GM23248 (cell line): ENCODE data around the gene ACVR1. TPM values are rescaled to one million over a fixed set of nuclear protein-coding genes. Genes with fewer than 3 reads are reported as not detected.

Source experiments
- DNase-seq: peaks from one replicate; pipeline ENCODE4 v3.0.0-alpha.2; 2015
- H2AFZ ChIP-seq: fragments of 200-600 bp; sonication (generic); 2 replicates; pipeline ENCODE4 v1.6.1; 2016; ENCODE audit warnings: antibody characterized with exemption
- H3F3A ChIP-seq: fragments of 200-600 bp; sonication (generic); 2 replicates; pipeline ENCODE4 v1.6.1; 2016; ENCODE audit warnings: mild to moderate bottlenecking, antibody characterized with exemption, mixed run types; ENCODE audit not compliant: insufficient read depth
- H3K27ac ChIP-seq: fragments of 200-600 bp; sonication (generic); 2 replicates; pipeline ENCODE4 v1.5.1; 2016; ENCODE audit warnings: mild to moderate bottlenecking
- H3K27me3 ChIP-seq: fragments of 200-600 bp; sonication (generic); replicated peaks from 2 replicates; pipeline ENCODE4 v1.6.1; 2016; ENCODE audit warnings: mild to moderate bottlenecking; ENCODE audit not compliant: insufficient read depth
- H3K36me3 ChIP-seq: fragments of 200-600 bp; sonication (generic); 2 replicates; pipeline ENCODE4 v1.6.1; 2016; ENCODE audit warnings: low read depth, mild to moderate bottlenecking
- H3K4me1 ChIP-seq: fragments of 200-600 bp; sonication (generic); 2 replicates; pipeline ENCODE4 v1.6.1; 2016; ENCODE audit warnings: mild to moderate bottlenecking; ENCODE audit not compliant: insufficient read depth
- H3K4me2 ChIP-seq: fragments of 200-600 bp; sonication (generic); one replicate; pipeline ENCODE4 v1.6.1; 2016; ENCODE audit warnings: mild to moderate bottlenecking; ENCODE audit not compliant: unreplicated experiment
- H3K4me3 ChIP-seq: fragments of 200-600 bp; sonication (generic); 2 replicates; pipeline ENCODE4 v1.5.1; 2016; ENCODE audit warnings: mild to moderate bottlenecking
- H3K79me2 ChIP-seq: fragments of 200-600 bp; sonication (generic); 2 replicates; pipeline ENCODE4 v1.6.1; 2016; ENCODE audit warnings: mild to moderate bottlenecking; ENCODE audit not compliant: insufficient read depth
- H3K9ac ChIP-seq: fragments of 200-600 bp; sonication (generic); 2 replicates; pipeline ENCODE4 v1.6.1; 2016; ENCODE audit warnings: mild to moderate bottlenecking
- H3K9me2 ChIP-seq: fragments of 200-600 bp; sonication (generic); 2 replicates; pipeline ENCODE4 v1.6.1; 2016; ENCODE audit warnings: mixed run types, mild to moderate bottlenecking, moderate library complexity; ENCODE audit not compliant: insufficient read depth
- H3K9me3 ChIP-seq: fragments of 200-600 bp; sonication (generic); one replicate; pipeline ENCODE4 v1.6.1; 2017; ENCODE audit warnings: low read depth
- H4K20me1 ChIP-seq: fragments of 200-600 bp; sonication (generic); 2 replicates; pipeline ENCODE4 v1.6.0; 2016; ENCODE audit not compliant: insufficient read depth
- EZH2 ChIP-seq: fragments of 200-600 bp; sonication (generic); IDR thresholded peaks from 2 replicates; pipeline ENCODE4 v1.6.1; 2018; ENCODE audit warnings: antibody characterized with exemption, mild to moderate bottlenecking; ENCODE audit not compliant: insufficient read depth, poor library complexity, severe bottlenecking
- EZH2phosphoT487 ChIP-seq: fragments of 200-600 bp; sonication (generic); IDR thresholded peaks from 2 replicates; pipeline ENCODE4 v1.6.1; 2018; ENCODE audit warnings: antibody characterized with exemption, moderate library complexity, mild to moderate bottlenecking, low read depth; ENCODE audit not compliant: insufficient read depth
- WGBS, 2 experiments: methylation state at CpG; one replicate each; pipeline ENCODE4 v1.1.6; 2015 to 2017; ENCODE audit warnings: low lambda C conversion rate in 2 of 2, low coverage in 1 of 2; ENCODE audit errors: missing lambda C conversion rate in 2 of 2; 5-methylcytosine and 5-hydroxymethylcytosine counted together
- in situ Hi-C: fragments of 300-500 bp; cut with MboI; formaldehyde crosslinking; loops from 2 replicates; pipeline ENCODE4 v1.15.0; 2020
- polyA plus RNA-seq: library from polyadenylated mRNA; unstranded; fragments of >200 nt; fragmentation: Nextera tagmentation; extraction: Ambion mirVana; gene quantifications from 2 replicates; pipeline ENCODE4 v1.2.1, GENCODE V29; 2016
- total RNA-seq: library from RNA; depleted of rRNA; stranded (reverse); fragments of >200 nt; shearing (Covaris generic); gene quantifications from 2 replicates; pipeline ENCODE4 v1.2.3, GENCODE V29; 2014

ACVR1 gene
- total and polyA plus RNA-seq, 2 experiments from 2014 or later: 16.2 to 31.3 TPM

- no peak overlapping the region for H3K4me2 ChIP-seq
- no peaks in the 10 kb centered on the region for H3K27me3 ChIP-seq
- no peaks in the 10 kb centered on the region for H4K20me1 ChIP-seq
- no peak for DNase-seq
- peaks cover 7% of the 10 kb centered on the region; the same call in 1 of the 2 replicates for H3K79me2 ChIP-seq
- H3K9me3 ChIP-seq: no peaks in the 10 kb centered on the region
- TF ChIP-seq EZH2: no peak
- no peak for TF ChIP-seq EZH2phosphoT487
- 96 to 100% methylated on average over 6 of the region's 6 CpGs for WGBS, 2 experiments
- no peak overlapping the region for H3K9ac ChIP-seq
- H3K36me3 ChIP-seq: no peaks in the 10 kb centered on the region
- no peak overlapping the region for H3K27ac ChIP-seq
- no peak overlapping the region for H3K4me3 ChIP-seq
- H2AFZ ChIP-seq: no peak overlapping the region
- H3K9me2 ChIP-seq: no peaks in the 10 kb centered on the region; the same call in 1 of the 2 replicates
- H3F3A ChIP-seq: peaks cover 23% of the 10 kb centered on the region
- in situ Hi-C loops: no loop called here
- H3K4me1 ChIP-seq: peaks cover 34% of the 10 kb centered on the region
Observed at GRCh38 chr2:157744571-157745076, 131.5 kb downstream of the ACVR1 start.

DNA sequence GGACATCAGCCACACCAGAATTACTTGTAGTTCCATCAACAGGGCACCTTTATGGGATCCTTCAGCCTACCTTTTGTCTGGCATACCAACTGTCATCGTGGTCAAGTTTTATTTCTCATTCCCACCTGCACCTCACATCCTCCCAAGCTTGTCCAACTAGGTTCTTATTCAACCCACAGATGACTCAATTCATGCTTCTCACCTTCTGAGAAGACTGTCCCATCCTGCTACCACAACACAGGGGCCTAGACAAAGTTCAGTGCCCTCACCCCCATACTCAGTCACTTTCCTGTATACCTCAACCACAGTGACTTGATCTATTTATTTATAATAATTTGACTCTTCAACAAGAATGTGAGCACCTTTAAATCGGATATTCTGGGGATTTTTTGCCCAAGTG, 133.1 kb downstream of the ACVR1 start:
- Histone ChIP-seq H4K20me1 (0 out of 2 replicates have a peak, but pooled peaks cover 3% of the 10 kb centered on the region), H2AFZ (no peak overlapping the region), H3K4me3 (no peak overlapping the region), H3K4me1 (peaks cover 24% of the 10 kb centered on the region), H3F3A (peaks cover 10% of the 10 kb centered on the region), H3K9me2 (no peaks in the 10 kb centered on the region; the same call in 1 of the 2 replicates), H3K9ac (no peak overlapping the region), H3K27ac (no peak overlapping the region), H3K79me2 (no peaks in the 10 kb centered on the region; the same call in 1 of the 2 replicates), H3K27me3 (no peaks in the 10 kb centered on the region), H3K4me2 (no peak overlapping the region), H3K36me3 (peaks cover 4% of the 10 kb centered on the region; the same call in 1 of the 2 replicates), H3K9me3 (no peaks in the 10 kb centered on the region)
- WGBS, 2 experiments: 96 to 100% methylated on average over 2 of the region's 2 CpGs
- TF ChIP-seq EZH2: no peak
- no peak for TF ChIP-seq EZH2phosphoT487
- in situ Hi-C loops: no loop called here
- DNase-seq: no peak

GRCh38 chr2:157741819-157742484, 134.2 kb downstream of the ACVR1 start:
- peaks cover 10% of the 10 kb centered on the region for H3K36me3 ChIP-seq
- H2AFZ ChIP-seq: no peak overlapping the region
- no peak overlapping the region for H3K4me3 ChIP-seq
- no peaks in the 10 kb centered on the region; the same call in 1 of the 2 replicates for H3K9me2 ChIP-seq
- no peaks in the 10 kb centered on the region for H3F3A ChIP-seq
- H3K9ac ChIP-seq: no peak overlapping the region
- WGBS, 2 experiments: 97 to 99% methylated on average over 14 of the region's 14 CpGs
- in situ Hi-C loops: no loop called here
- H3K27me3 ChIP-seq: no peaks in the 10 kb centered on the region
- no peaks in the 10 kb centered on the region; the same call in 1 of the 2 replicates for H3K79me2 ChIP-seq
- H3K27ac ChIP-seq: no peak overlapping the region
- H3K4me2 ChIP-seq: no peak overlapping the region
- no peaks in the 10 kb centered on the region for H3K9me3 ChIP-seq
- H4K20me1 ChIP-seq: 0 out of 2 replicates have a peak, but pooled peaks cover 3% of the 10 kb centered on the region
- DNase-seq: no peak
- no peak for TF ChIP-seq EZH2
- TF ChIP-seq EZH2phosphoT487: no peak
- peaks cover 13% of the 10 kb centered on the region for H3K4me1 ChIP-seq

- H3K36me3 ChIP-seq: peaks cover 21% of the 10 kb centered on the region
- in situ Hi-C loops: no loop called here
- no peak overlapping the region for H3K4me2 ChIP-seq
- H3K4me3 ChIP-seq: no peak overlapping the region
- H3K9me2 ChIP-seq: no peaks in the 10 kb centered on the region
- H3F3A ChIP-seq: no peaks in the 10 kb centered on the region
- 96 to 97% methylated on average over 2 of the region's 2 CpGs for WGBS, 2 experiments
- no peaks in the 10 kb centered on the region for H3K27me3 ChIP-seq
- H3K79me2 ChIP-seq: no peaks in the 10 kb centered on the region
- no peaks in the 10 kb centered on the region for H3K9me3 ChIP-seq
- H3K4me1 ChIP-seq: no peaks in the 10 kb centered on the region
- no peak for DNase-seq
- no peak overlapping the region for H2AFZ ChIP-seq
- no peak overlapping the region for H3K9ac ChIP-seq
- no peak for TF ChIP-seq EZH2phosphoT487
- no peak overlapping the region for H3K27ac ChIP-seq
- H4K20me1 ChIP-seq: 0 out of 2 replicates have a peak, but pooled peaks cover 3% of the 10 kb centered on the region
Observed at GRCh38 chr2:157737656-157738055, 138.5 kb downstream of the ACVR1 start.
